ENCODE measurements around the gene SBF1.

- TF ChIP-seq EZH2 (IDR thresholded peaks at IDR 0.05; ENCODE audit: low read length, unreplicated experiment): no peak
- no peak for TF ChIP-seq CTCF (conservative IDR thresholded peaks at IDR 0.05; ENCODE audit: low read depth, low read length)
These were observed 29.8 kb upstream of the SBF1 start for GRCh38 chr22:50504369-50505211.

Measured in PC-3 (cell line).